HG03442 (cell line): ENCODE data around the gene LRRTM4.

ENCODE experiments used
- ATAC-seq: cut with Tn5 transposase; IDR thresholded peaks from one replicate; pipeline ENCODE4 v1.9.1; 2021; ENCODE audit warnings: mild to moderate bottlenecking, moderate library complexity; ENCODE audit not compliant: unreplicated experiment

Gene LRRTM4

GRCh38 chr2:77328134-77328931 lies 193.8 kb downstream of the LRRTM4 start:
- ATAC-seq = no peak

- no peak for ATAC-seq
Observed at GRCh38 chr2:77325395-77325794, 196.8 kb downstream of the LRRTM4 start.

DNA sequence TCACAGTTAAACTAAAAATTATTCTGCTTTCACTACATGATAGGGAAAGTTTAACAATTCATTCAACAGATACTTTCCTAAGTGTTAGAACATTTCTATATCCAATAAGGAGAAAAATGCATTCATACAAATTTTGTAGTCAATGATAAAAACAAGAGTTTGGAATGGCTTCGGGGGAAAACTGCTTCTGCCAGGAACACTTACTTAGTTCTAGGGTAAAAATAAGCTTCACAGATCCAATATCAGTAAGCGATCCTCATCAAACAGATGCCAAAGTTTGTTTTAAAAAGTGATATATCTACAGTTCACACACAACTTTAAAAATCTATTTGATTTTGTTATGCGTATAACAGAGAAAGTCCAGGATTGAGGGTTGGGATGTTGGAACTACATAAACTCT lies 199.7 kb downstream of the LRRTM4 start:
- ATAC-seq = no peak

- ATAC-seq = no peak
Observed at GRCh38 chr2:77314721-77315120, 207.5 kb downstream of the LRRTM4 start.

GRCh38 chr2:77310416-77310815 lies 211.8 kb downstream of the LRRTM4 start:
- no peak for ATAC-seq

GRCh38 chr2:77309725-77310124 lies 212.5 kb downstream of the LRRTM4 start:
- no peak for ATAC-seq

- no peak for ATAC-seq
Observed at GRCh38 chr2:77301441-77301840, 220.7 kb downstream of the LRRTM4 start.

DNA sequence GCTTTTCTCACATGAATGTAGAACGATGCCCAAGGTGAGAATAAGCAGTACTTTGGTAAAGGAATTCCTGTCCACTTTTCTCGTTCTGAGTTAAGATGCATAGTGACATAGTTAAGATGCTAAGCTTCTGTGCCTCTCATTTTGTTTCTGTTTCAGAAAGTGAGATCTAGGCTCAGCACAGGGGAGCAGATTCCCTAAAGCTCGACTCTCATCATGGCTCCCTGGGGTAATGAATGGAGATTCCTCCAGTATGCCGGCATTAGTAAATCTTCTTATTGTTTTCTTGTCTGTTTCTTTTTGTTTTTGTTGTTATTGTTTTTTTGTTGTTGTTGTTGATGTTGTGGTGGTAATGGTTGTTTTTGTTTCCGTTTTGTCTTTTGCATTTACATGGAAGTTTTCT lies 225.4 kb downstream of the LRRTM4 start:
- ATAC-seq = no peak

GRCh38 chr2:77294474-77294873 lies 227.7 kb downstream of the LRRTM4 start:
- no peak for ATAC-seq

GRCh38 chr2:77284353-77284752 lies 237.8 kb downstream of the LRRTM4 start:
- ATAC-seq = no peak

DNA sequence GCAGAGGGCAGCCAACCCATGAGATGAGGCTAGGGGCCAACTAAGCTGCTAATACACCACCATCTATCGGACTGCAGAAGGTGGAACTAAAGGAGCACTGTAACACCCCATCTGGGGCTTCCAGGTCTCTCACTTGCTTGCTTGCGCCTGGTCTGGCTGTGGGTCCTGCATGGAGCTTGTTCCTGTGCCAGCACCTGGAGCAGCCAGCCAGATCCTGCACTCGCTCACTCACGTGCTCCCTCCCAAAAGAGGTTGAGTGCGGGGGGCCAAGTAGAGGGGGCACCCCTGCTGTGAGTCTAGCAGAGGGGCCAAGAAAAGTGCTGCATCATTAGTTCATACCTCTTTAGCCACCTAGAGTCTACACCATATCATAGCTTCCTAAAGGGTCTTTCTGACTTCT lies 250.9 kb downstream of the LRRTM4 start:
- no peak for ATAC-seq

GRCh38 chr2:77270433-77270832 lies 251.7 kb downstream of the LRRTM4 start:
- ATAC-seq = no peak

DNA sequence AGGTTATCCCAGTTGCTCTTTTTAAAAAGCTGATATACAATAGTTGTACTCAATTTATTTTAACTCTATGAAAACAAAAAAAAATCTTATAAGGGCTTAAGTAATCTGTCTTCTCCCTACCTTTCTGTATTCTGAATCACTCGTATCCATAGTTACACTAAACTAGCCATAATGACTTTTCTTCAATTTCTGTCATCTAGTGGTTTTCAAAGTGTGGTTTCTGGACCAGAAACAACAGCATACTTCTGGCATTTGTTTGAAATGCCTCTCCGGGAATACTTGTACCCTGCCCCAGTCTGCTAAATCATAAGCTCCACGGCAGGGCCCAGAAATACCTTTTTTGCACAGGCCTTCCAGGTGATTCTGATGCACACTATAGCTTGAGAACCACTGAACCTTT lies 253.6 kb downstream of the LRRTM4 start:
- no peak for ATAC-seq

- ATAC-seq = no peak
Observed at GRCh38 chr2:77232909-77233425, 289.2 kb downstream of the LRRTM4 start.

- no peak for ATAC-seq
Observed at GRCh38 chr2:77228391-77228790, 293.8 kb downstream of the LRRTM4 start.

- ATAC-seq = no peak
Observed at GRCh38 chr2:77210725-77211124, 311.5 kb downstream of the LRRTM4 start.

DNA sequence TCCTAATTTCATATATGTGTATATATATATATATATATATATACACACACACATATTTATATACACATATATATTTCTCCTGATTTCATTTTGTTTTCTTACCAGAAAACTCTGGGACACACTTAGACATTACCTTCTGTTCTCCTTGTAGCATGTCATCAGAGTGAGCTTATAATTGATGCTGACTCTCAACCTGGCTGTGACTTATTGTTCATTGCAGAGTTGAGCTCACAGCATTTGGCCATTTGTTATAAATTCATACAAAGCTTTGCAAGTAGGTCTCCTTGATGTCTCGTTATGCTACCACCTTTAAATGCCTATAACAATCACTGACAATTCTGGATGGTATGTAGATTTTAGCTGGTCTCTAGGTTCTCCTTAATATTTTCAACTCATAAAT lies 314.8 kb downstream of the LRRTM4 start:
- no peak for ATAC-seq

- no peak for ATAC-seq
Observed at GRCh38 chr2:77201755-77202154, 320.4 kb downstream of the LRRTM4 start.

DNA sequence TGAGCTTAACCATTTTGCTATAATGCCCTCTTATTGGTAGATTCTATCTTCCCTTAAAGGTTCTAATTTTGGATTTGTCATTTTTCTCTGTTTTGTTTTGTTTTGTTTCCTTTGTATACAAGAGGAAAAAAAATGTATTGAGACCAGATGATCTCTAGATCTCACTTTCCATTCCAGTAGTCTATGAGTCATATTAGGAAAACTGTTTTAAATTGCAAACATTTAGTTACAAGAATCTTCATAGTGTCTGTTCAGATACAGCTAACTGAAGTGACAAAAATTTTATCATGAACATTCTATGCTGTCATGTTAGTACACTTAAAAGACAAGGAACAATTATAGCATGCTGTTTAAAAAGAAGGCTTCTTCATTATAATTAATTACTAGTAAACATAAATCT lies 322.8 kb downstream of the LRRTM4 start:
- no peak for ATAC-seq

DNA sequence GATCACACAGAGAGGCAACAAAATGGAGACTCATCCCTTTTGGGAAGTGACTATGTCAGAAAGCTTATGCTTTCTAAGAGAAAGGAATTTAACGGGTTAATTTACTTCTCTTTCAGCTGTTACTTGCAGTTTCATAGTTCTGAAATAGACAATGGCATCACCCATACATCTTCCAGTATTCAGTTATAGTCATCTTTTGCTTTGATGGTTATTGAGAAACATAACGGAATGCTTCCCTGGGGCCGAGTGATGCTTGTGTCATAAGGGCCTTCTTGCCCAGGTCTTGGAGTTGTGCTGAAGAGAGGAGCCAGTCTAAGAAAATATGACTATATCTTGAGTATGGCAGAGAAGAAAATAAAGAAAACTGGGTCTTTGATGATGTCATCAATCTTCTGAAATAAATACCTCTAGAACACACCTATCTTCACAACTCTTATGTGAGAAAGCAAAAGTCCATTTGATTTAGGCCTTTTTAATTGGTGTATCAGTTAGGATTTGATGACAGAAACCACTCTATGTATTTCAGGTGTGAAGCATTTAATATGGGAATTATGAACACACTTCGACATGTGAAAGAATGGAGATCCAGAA lies 328.2 kb downstream of the LRRTM4 start:
- no peak for ATAC-seq

DNA sequence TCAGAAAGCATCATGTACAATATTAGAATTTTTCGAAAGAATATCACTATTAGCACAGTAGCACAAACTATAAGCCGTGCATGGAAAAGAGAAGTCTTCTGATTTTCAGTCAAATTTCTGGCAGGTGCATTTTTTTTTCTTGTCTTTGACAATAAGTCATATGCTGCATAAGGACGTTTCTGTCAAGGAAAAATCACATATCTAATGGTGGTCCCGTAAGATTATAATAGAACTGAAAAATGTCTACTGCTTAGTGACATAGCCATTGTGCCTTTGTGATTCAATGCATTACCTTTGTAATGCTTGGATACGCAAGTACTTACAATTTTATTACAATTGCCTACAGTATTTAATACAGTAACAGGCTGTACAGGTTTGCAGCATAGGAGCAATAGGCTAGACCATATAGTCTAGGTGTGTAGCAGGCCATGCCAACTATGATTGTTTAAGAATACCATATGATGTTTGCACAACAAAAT lies 329.3 kb downstream of the LRRTM4 start:
- no peak for ATAC-seq

- ATAC-seq = no peak
Observed at GRCh38 chr2:77191665-77192064, 330.5 kb downstream of the LRRTM4 start.
